ENCODE data around the gene GNG12.

DNA sequence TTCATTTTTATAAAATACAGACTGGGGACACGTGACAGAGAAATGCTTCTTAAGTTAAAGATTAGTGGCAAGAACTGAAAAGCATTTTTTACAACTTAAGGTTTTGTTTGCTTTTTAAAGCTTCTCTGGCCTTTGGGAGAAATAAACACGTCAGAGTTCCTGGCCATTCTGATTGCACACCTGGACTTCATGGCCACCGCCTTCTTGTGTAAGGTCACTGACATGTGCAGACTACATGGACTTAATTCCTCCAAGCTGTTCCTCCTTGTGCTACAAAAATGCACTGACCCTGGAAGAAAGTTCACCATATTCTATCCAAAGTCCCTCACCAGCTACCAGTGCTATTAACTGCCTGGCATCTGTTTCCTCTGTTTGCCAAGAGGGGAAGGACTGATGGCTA lies 92.1 kb downstream of the GNG12 start:
- TF ChIP-seq POLR2A (IDR thresholded peaks at IDR 0.05; ENCODE audit: low read length) (no peak), GATA1 (IDR thresholded peaks at IDR 0.05; ENCODE audit: low read depth, low read length) (no peak)

Data from erythroblast (primary cell).